ENCODE results near the gene PARVB.

DNA sequence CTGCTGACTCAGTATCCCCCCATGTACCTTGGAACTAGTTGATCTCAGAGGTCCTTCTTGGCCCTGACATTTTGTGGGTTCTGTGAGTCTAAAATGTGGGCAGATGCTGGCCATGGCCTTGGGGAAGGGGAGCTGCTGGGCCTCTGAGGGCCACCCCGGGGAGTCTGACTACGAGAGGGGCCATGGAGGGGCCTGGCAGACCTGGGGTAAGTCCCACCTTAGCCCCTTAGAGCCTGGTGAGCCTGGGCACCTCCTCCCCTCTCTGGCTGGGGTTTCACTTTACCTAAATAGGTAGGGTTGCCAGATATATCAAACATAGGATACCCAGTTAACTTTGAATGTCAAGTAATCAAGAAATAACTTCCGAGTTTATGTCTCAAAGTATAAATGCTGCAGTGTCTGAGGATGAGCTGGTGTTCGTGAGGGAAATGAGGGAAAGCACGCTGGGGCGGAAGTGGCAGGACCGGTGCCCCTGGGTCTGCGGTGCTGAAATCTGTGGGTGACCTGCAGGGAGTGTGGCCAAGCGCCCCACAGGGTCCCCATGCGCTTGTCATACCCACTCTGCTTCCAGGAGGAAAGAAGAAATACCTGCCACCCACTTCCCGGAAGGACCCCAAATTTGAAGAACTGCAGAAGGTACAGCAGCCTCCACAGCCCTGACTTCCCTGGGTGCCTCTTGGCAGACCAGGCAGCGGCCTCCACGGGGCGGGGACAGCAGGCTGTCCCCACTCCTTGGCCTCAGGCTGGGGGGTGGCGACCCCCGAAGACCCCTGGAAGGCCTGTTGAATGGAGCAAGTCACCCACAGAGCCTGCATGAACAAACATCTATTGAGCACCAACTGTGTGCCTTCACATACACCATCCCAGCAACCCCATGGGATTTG lies 161.4 kb downstream of the PARVB start:
- TF ChIP-seq, protein P1, sequence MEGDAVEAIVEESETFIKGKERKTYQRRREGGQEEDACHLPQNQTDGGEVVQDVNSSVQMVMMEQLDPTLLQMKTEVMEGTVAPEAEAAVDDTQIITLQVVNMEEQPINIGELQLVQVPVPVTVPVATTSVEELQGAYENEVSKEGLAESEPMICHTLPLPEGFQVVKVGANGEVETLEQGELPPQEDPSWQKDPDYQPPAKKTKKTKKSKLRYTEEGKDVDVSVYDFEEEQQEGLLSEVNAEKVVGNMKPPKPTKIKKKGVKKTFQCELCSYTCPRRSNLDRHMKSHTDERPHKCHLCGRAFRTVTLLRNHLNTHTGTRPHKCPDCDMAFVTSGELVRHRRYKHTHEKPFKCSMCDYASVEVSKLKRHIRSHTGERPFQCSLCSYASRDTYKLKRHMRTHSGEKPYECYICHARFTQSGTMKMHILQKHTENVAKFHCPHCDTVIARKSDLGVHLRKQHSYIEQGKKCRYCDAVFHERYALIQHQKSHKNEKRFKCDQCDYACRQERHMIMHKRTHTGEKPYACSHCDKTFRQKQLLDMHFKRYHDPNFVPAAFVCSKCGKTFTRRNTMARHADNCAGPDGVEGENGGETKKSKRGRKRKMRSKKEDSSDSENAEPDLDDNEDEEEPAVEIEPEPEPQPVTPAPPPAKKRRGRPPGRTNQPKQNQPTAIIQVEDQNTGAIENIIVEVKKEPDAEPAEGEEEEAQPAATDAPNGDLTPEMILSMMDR (optimal IDR thresholded peaks at IDR 0.05 in 1 of 3, IDR thresholded peaks at IDR 0.05 in 1 of 3, conservative IDR thresholded peaks at IDR 0.05 in 1 of 3; ENCODE audit: extremely low read depth in 1 of 3, insufficient read depth in 2 of 3, low read length in 3 of 3) = no peak
- TF ChIP-seq EZH2 (IDR thresholded peaks at IDR 0.05; ENCODE audit: low read length) = no peak
